K562 (cell line): Measurements from ENCODE around the gene KCTD19. TPM values are rescaled to one million over a fixed set of nuclear protein-coding genes. Genes with fewer than 3 reads are reported as not detected.

Experiments
- CBFB ChIP-seq: sonication (generic); formaldehyde crosslinking; IDR thresholded peaks from 2 replicates; pipeline ENCODE4 v1.4.0; 2020; ENCODE audit warnings: mild to moderate bottlenecking, missing genetic modification reagents
- JUN ChIP-seq, 2 experiments: sonication (generic) in 1 of 2; formaldehyde crosslinking in 1 of 2; IDR thresholded peaks; 2 replicates each; pipeline versions ENCODE4 v1.6.1 to v1.8.0; 2012 to 2022; ENCODE audit warnings: borderline replicate concordance in 2 of 2, mild to moderate bottlenecking in 2 of 2, improper control_type of control experiment in 1 of 2, low read depth in 1 of 2, low read length in 1 of 2, missing genetic modification reagents in 1 of 2
- MAFF ChIP-seq: IDR thresholded peaks from 2 replicates; pipeline ENCODE4 v1.6.1; 2012; ENCODE audit warnings: low read length, improper control_type of control experiment
- NFIC ChIP-seq: fragments of 450-650 bp; IDR thresholded peaks from 2 replicates; pipeline ENCODE4 v1.6.1; 2017; ENCODE audit warnings: mild to moderate bottlenecking, inconsistent platforms
- THRAP3 ChIP-seq: fragments of 450-650 bp; IDR thresholded peaks from 2 replicates; pipeline ENCODE4 v1.6.1; 2016; ENCODE audit warnings: mild to moderate bottlenecking, inconsistent platforms, borderline replicate concordance
- ZNF239 ChIP-seq: fragments of 250-450 bp; sonication (Bioruptor Pico); IDR thresholded peaks from 2 replicates; pipeline ENCODE4 v1.4.0; 2020; ENCODE audit warnings: mild to moderate bottlenecking
- polyA plus RNA-seq, 8 experiments: library from polyadenylated mRNA; depleted of rRNA in 4 of 8; stranded (reverse) in 5 of 8; unstranded in 3 of 8; fragments of >200 nt; fragmentation: Nextera tagmentation in 2 of 8; fragmentation: Illumina TruSeq in 1 of 8; extraction: Ambion mirVana in 2 of 8; extraction: Trizol in 1 of 8; gene quantifications; 2 replicates each; pipeline versions ENCODE4 v1.2.1 to v1.2.3, GENCODE V29; 2011 to 2014; ENCODE audit warnings: inconsistent platforms in 1 of 8, missing spikeins in 1 of 8
- total RNA-seq, 7 experiments: library from RNA; depleted of rRNA in 6 of 7; stranded (reverse); fragments of >200 nt in 6 of 7; fragmentation: Illumina TruSeq in 2 of 7; extraction: Trizol in 2 of 7; gene quantifications; 2 replicates each; pipeline versions ENCODE4 v1.2.1 to v1.2.3, GENCODE V29; 2011 to 2021; ENCODE audit warnings: low replicate concordance in 1 of 7
- TF ChIP-seq, protein P1 (sequence below), 2 experiments: fragments of 450-650 bp; IDR thresholded peaks; 2 replicates each; pipeline ENCODE4 v1.6.1; 2016; ENCODE audit warnings: mild to moderate bottlenecking in 2 of 2, borderline replicate concordance in 1 of 2, low read depth in 1 of 2, moderate library complexity in 1 of 2
- TF ChIP-seq, protein P2 (sequence below): fragments of 250-450 bp; sonication (Bioruptor Pico); IDR thresholded peaks from 2 replicates; pipeline ENCODE4 v1.4.0; 2020; ENCODE audit warnings: mild to moderate bottlenecking, moderate library complexity, borderline replicate concordance
- TF ChIP-seq, protein P3 (sequence below), 2 experiments: fragments of 450-650 bp in 1 of 2; sonication (generic) in 1 of 2; formaldehyde crosslinking in 1 of 2; IDR thresholded peaks in 1 of 2; conservative IDR thresholded peaks in 1 of 2; 2 replicates each; pipeline versions ENCODE4 v1.6.1 to v1.8.1; 2016 to 2023; ENCODE audit warnings: mild to moderate bottlenecking in 2 of 2, moderate library complexity in 2 of 2, inconsistent platforms in 1 of 2, missing genetic modification reagents in 1 of 2
- TF ChIP-seq, protein P4 (sequence below), 2 experiments: fragments of 450-650 bp; IDR thresholded peaks; 2 replicates each; pipeline ENCODE4 v1.6.1; 2016

KCTD19 gene
- total and polyA plus RNA-seq, 9 of the 15 experiments (the other 6 are each of a cell fraction or from before 2014, with no cell fraction given): 0.03 to 0.91 (median 0.22) TPM; not detected in 2

DNA sequence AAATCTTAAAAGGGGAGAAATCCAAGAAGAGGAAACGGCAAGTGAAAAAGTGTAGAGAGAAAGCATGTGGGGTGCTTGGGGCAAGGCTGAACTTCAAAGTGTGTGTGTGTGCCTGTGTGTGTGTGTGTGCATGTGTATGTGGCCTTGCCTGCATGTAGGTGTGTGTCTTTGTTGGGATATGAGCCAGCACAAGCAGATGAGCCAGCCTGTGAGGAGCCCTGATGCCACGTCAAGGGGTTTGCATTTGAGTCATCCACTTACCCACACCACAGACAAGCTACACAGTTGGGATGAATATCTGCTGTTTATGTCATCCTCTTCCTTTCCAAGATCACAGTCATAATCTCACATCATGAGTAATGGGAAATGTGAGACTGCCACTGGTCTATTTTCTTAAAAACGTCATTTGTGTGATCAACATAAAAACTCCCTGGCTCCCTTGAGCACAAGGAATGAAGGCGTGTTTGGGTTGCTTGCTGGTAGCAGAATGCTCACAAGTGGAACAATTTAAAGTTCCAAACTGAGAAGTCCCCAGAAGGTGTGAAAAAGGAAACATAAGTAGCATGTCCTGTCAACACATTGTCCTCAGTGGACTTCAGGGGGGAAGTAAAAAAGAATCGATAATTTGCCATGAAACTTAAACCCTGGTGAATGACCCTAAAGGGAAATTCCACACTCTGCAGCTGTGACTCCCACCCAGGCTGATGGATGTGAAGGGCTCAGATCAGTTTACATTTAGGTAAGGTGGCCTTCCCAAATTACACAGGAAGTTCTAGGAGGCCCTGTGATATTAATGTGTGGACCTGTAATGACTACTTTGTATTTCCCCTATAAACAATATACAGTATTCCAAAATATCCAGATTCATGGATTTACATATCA, 14.7 kb downstream of the KCTD19 start (continued):
- TF ChIP-seq, protein P1, sequence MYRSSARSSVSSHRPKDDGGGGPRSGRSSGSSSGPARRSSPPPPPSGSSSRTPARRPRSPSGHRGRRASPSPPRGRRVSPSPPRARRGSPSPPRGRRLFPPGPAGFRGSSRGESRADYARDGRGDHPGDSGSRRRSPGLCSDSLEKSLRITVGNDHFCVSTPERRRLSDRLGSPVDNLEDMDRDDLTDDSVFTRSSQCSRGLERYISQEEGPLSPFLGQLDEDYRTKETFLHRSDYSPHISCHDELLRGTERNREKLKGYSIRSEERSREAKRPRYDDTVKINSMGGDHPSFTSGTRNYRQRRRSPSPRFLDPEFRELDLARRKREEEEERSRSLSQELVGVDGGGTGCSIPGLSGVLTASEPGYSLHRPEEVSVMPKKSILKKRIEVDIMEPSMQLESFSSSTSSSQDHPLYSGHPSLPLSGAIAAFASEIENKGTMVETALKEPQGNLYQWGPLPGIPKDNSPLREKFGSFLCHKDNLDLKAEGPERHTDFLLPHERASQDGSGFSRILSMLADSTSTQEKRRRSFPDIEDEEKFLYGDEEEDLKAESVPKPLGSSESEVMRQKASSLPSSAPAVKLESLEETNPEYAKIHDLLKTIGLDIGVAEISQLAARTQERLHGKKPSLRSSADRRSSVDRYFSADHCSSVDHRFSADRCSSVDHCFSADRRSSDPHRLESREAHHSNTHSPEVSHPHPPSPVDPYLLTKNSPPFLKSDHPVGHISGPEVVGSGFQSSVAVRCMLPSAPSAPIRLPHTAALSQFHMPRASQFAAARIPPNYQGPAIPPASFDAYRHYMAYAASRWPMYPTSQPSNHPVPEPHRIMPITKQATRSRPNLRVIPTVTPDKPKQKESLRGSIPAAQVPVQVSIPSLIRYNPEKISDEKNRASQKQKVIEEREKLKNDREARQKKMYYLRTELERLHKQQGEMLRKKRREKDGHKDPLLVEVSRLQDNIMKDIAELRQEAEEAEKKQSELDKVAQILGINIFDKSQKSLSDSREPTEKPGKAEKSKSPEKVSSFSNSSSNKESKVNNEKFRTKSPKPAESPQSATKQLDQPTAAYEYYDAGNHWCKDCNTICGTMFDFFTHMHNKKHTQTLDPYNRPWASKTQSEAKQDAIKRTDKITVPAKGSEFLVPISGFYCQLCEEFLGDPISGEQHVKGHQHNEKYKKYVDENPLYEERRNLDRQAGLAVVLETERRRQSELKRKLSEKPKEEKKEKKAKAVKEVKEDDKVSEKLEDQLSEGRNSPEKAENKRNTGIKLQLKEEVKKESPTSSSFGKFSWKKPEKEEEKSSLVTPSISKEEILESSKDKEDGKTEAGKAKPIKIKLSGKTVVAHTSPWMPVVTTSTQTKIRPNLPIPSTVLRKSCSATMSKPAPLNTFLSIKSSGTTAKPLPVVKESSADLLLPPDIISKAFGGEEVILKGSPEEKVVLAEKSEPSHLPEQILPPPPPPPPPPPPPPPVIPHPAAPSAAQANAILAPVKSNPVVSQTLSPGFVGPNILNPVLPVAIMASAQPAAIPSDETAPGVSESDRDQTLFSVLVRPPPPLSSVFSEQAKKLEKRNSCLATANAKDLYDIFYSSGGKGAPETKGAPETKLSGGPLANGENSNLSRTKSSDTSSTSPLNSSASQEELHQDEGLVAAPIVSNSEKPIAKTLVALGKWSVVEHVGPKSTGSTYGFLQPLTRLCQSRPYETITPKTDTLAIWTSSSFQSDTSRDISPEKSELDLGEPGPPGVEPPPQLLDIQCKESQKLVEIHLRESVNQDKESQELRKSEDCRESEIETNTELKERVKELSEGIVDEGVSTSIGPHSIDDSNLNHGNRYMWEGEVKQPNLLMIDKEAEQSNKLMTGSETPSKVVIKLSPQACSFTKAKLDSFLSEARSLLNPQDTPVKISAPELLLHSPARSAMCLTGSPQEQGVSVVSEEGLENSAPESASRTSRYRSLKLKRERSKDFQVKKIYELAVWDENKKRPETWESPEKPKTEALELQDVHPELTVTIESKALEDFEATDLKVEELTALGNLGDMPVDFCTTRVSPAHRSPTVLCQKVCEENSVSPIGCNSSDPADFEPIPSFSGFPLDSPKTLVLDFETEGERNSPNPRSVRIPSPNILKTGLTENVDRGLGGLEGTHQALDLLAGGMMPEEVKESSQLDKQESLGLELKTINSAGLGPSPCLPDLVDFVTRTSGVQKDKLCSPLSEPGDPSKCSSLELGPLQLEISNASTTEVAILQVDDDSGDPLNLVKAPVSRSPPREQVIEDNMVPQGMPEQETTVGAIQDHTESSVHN (IDR thresholded peaks at IDR 0.05; ENCODE audit: borderline replicate concordance in 1 of 2, low read depth in 1 of 2): 0 out of 4 replicates have a peak, but pooled peaks of 1 of the 2 experiments have one; percentile 45
- TF ChIP-seq CBFB (CRISPR knock-in tag): no peak
- TF ChIP-seq JUN (IDR thresholded peaks at IDR 0.05; ENCODE audit: borderline replicate concordance, low read depth, low read length): peak; percentile 62
- TF ChIP-seq JUN (CRISPR knock-in tag; IDR thresholded peaks at IDR 0.05; ENCODE audit: borderline replicate concordance): no peak
- TF ChIP-seq ZNF239 (CRISPR knock-in tag): no peak
- TF ChIP-seq, protein P2, sequence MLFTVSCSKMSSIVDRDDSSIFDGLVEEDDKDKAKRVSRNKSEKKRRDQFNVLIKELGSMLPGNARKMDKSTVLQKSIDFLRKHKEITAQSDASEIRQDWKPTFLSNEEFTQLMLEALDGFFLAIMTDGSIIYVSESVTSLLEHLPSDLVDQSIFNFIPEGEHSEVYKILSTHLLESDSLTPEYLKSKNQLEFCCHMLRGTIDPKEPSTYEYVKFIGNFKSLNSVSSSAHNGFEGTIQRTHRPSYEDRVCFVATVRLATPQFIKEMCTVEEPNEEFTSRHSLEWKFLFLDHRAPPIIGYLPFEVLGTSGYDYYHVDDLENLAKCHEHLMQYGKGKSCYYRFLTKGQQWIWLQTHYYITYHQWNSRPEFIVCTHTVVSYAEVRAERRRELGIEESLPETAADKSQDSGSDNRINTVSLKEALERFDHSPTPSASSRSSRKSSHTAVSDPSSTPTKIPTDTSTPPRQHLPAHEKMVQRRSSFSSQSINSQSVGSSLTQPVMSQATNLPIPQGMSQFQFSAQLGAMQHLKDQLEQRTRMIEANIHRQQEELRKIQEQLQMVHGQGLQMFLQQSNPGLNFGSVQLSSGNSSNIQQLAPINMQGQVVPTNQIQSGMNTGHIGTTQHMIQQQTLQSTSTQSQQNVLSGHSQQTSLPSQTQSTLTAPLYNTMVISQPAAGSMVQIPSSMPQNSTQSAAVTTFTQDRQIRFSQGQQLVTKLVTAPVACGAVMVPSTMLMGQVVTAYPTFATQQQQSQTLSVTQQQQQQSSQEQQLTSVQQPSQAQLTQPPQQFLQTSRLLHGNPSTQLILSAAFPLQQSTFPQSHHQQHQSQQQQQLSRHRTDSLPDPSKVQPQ (CRISPR knock-in tag): no peak
- TF ChIP-seq, protein P3, sequence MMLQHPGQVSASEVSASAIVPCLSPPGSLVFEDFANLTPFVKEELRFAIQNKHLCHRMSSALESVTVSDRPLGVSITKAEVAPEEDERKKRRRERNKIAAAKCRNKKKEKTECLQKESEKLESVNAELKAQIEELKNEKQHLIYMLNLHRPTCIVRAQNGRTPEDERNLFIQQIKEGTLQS (IDR thresholded peaks at IDR 0.05): peak; percentile 84
- TF ChIP-seq, protein P3 (CRISPR knock-in tag; conservative IDR thresholded peaks at IDR 0.05): no peak
- TF ChIP-seq, protein P4, sequence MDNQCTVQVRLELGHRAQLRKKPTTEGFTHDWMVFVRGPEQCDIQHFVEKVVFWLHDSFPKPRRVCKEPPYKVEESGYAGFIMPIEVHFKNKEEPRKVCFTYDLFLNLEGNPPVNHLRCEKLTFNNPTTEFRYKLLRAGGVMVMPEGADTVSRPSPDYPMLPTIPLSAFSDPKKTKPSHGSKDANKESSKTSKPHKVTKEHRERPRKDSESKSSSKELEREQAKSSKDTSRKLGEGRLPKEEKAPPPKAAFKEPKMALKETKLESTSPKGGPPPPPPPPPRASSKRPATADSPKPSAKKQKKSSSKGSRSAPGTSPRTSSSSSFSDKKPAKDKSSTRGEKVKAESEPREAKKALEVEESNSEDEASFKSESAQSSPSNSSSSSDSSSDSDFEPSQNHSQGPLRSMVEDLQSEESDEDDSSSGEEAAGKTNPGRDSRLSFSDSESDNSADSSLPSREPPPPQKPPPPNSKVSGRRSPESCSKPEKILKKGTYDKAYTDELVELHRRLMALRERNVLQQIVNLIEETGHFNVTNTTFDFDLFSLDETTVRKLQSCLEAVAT (IDR thresholded peaks at IDR 0.05): 0 out of 4 replicates have a peak, but pooled peaks of 1 of the 2 experiments have one; percentile 22
- TF ChIP-seq THRAP3: no peak
- TF ChIP-seq MAFF: no peak
- 0 out of 2 replicates have a peak, but pooled peaks have one; percentile 29 for TF ChIP-seq NFIC
